Heart left ventricle (tissue), 16 donors: ENCODE measurements around the gene AVPI1. TPM values are rescaled to one million over a fixed set of nuclear protein-coding genes. Genes with fewer than 3 reads are reported as not detected.

Experiments used
- ATAC-seq, 4 donors: fragments of 200-7000 bp; cut with Tn5 transposase; one replicate each; pipeline ENCODE4 v1.9.1; 2020 to 2022; ENCODE audit warnings: moderate library complexity in 4 of 4, mild to moderate bottlenecking in 3 of 4, moderate number of reproducible peaks in 1 of 4
- DNase-seq, 5 donors: peaks; one replicate each; pipeline ENCODE4 v3.0.0-alpha.2; 2020
- H3K27ac ChIP-seq, 12 donors: fragments of 200-600 bp; sonication (generic) in 4 of 12; one replicate each; pipeline versions ENCODE4 v1.5.0 to v1.8.0; 2016 to 2022; ENCODE audit warnings: mild to moderate bottlenecking in 2 of 12
- H3K27me3 ChIP-seq, 9 donors: fragments of 200-600 bp; sonication (generic) in 2 of 9; one replicate each; pipeline versions ENCODE4 v1.5.1 to v1.8.0; 2016 to 2022; ENCODE audit warnings: mild to moderate bottlenecking in 3 of 9
- H3K36me3 ChIP-seq, 9 donors: fragments of 200-600 bp; sonication (generic) in 2 of 9; one replicate each; pipeline versions ENCODE4 v1.5.0 to v1.8.0; 2018 to 2022; ENCODE audit warnings: mild to moderate bottlenecking in 2 of 9
- H3K4me1 ChIP-seq, 12 donors: fragments of 200-600 bp; sonication (generic) in 4 of 12; one replicate each; pipeline versions ENCODE4 v1.5.0 to v1.8.0; 2016 to 2022; ENCODE audit warnings: mild to moderate bottlenecking in 3 of 12
- H3K4me3 ChIP-seq, 12 donors: fragments of 200-600 bp; sonication (generic) in 4 of 12; one replicate each; pipeline versions ENCODE4 v1.5.0 to v1.8.0; 2017 to 2022; ENCODE audit warnings: mild to moderate bottlenecking in 9 of 12, moderate library complexity in 4 of 12
- H3K9me3 ChIP-seq, 12 donors: fragments of 200-600 bp; sonication (generic) in 4 of 12; one replicate each; pipeline versions ENCODE4 v1.5.0 to v1.8.0; 2016 to 2022; ENCODE audit warnings: mild to moderate bottlenecking in 1 of 12
- CTCF ChIP-seq, 12 donors: fragments of 200-600 bp; sonication (generic) in 4 of 12; IDR thresholded peaks; one replicate each; pipeline versions ENCODE4 v1.5.0 to v1.8.0; 2018 to 2022; ENCODE audit warnings: antibody characterized with exemption in 12 of 12, mild to moderate bottlenecking in 5 of 12
- POLR2A ChIP-seq, 2 donors: fragments of 450-650 bp; IDR thresholded peaks; one replicate each; pipeline ENCODE4 v1.6.1; 2017; ENCODE audit warnings: antibody characterized with exemption in 2 of 2, mild to moderate bottlenecking in 2 of 2, moderate library complexity in 2 of 2
- WGBS, 4 donors: extraction: QIAGEN DNeasy Blood & Tissue Kit in 2 of 4; methylation state at CpG; one replicate each; pipeline versions ENCODE4 v1.1.5 to v1.1.7; 2013 to 2018; 5-methylcytosine and 5-hydroxymethylcytosine counted together
- intact Hi-C, 10 donors: fragments of 100-400 bp; cut with DNase I; formaldehyde crosslinking; loops; one replicate each; pipeline versions ENCODE4 v1.11.1 to v1.14.2; 2022
- polyA plus RNA-seq, 2 donors: library from polyadenylated mRNA; stranded (reverse); fragments of 200-250 nt; gene quantifications; one replicate each; pipeline ENCODE4 v1.2.3, GENCODE V29; 2013
- total RNA-seq, 9 donors: library from RNA; depleted of rRNA in 2 of 9; stranded (reverse); fragments of >200 nt in 2 of 9; fragmentation: NEBNext Ultra II Directional in 3 of 9; extraction: Animal tissue kit (Norgen Biotek cat#: 25700) in 3 of 9; gene quantifications; one replicate each; pipeline versions ENCODE4 v1.1.0 to v1.2.4, GENCODE V29; 2016 to 2023
- donor health status: ischemic (EF 13 %, LVEDD 7.1; RV severe dilation, severe dysfunction).
- donor health status: healthy with polysubstance abuse.
- donor health status: DM: no; HTN: yes; CAD: no.
- donor health status: DM: no; HTN: no; CAD: no.
- donor health status: ischemic (EF 25% LVEDD 6.9; RV normal size, moderate dysfunction).
- donor health status: ischemic (EF 25% LVEDD 5.7; RV mildly dilated, moderate dysfunction).
- donor health status: healthy.
- donor health status: DM: yes; HTN: yes; CAD: no.
- donor health status: ischemic (EF 35%, LVEDD 5.7; RV mildly dilated, moderate dysfunction).
- donor health status: nonischemic (EF 11% LVEDD 7.7; RV severe dilation, severe dysfunction).
- donor health status: DM: yes; HTN: yes; CAD: no.
- donor health status: PGD.
- donor health status: ischemic (EF 29% LVEDD 5.4; RV normal size, mild dysfunction).
- donor health status: nonischemic (EF 23%, LVEDD 6.1; RV moderate dilation, normal function).

The AVPI1 gene
- total and polyA plus RNA-seq, 11 donors: 6.6 to 38.6 (median 9.9) TPM

- DNase-seq (no peak), ATAC-seq (peak in 3 of 4 donors; percentile 23 to 42 (median 38))
- TF ChIP-seq POLR2A (IDR thresholded peaks at IDR 0.05) (no peak), CTCF (IDR thresholded peaks at IDR 0.05) (no peak)
- Histone ChIP-seq H3K9me3 (no peaks in the 10 kb centered on the region), H3K4me3 (no peak overlapping the region), H3K4me1 (peaks cover 0 to 18% (median 0%) of the 10 kb centered on the region in 12 donors), H3K27ac (peak overlapping the region in 1 of 12 donors; percentile 29), H3K27me3 (no peaks in the 10 kb centered on the region), H3K36me3 (peaks cover 0 to 92% (median 81%) of the 10 kb centered on the region in 9 donors)
- intact Hi-C loops: no loop called here
- 56 to 70% (median 60%) methylated on average over 8 of the region's 8 CpGs for WGBS, 4 donors
Observed at GRCh38 chr10:97673736-97674525, 13.1 kb downstream of the AVPI1 start.

DNA sequence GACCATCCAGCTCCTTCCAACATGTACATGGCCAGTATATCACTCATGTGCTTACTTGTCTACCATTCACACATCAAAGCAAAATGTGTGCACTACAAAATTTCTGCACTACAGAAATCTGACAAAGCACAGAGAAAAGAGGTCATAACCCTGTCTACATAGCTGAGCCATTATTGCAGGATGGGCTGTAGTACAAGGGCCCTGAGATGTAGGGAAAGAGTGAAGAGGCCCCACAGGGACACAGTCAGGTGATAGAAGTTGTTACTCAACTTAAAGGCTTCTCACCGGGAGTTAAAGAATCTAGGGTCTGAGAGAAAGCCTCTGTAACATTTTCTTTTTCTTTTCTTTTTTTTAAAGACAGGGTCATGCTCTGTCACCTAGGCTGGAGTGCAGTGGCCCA, 17.5 kb downstream of the AVPI1 start:
- no peaks in the 10 kb centered on the region for H3K9me3 ChIP-seq
- peaks cover 3 to 97% (median 90%) of the 10 kb centered on the region in 9 donors for H3K36me3 ChIP-seq
- DNase-seq (no peak), ATAC-seq (no peak)
- peaks cover 0 to 14% (median 0%) of the 10 kb centered on the region in 12 donors for H3K4me1 ChIP-seq
- no peak for TF ChIP-seq POLR2A (IDR thresholded peaks at IDR 0.05)
- no peak for TF ChIP-seq CTCF (IDR thresholded peaks at IDR 0.05)
- no peaks in the 10 kb centered on the region for H3K27me3 ChIP-seq
- H3K27ac ChIP-seq: no peak overlapping the region
- intact Hi-C loops: no loop called here
- WGBS, 4 donors: 84 to 88% (median 85%) methylated on average over 1 of the region's 1 CpG
- no peak overlapping the region for H3K4me3 ChIP-seq

- 89 to 94% (median 91%) methylated on average over 6 of the region's 6 CpGs for WGBS, 4 donors
- Histone ChIP-seq H3K4me3 (no peak overlapping the region), H3K27ac (no peak overlapping the region), H3K36me3 (peaks cover 3 to 99% (median 91%) of the 10 kb centered on the region in 9 donors), H3K4me1 (no peaks in the 10 kb centered on the region), H3K9me3 (no peaks in the 10 kb centered on the region), H3K27me3 (no peaks in the 10 kb centered on the region)
- no peak for ATAC-seq
- DNase-seq: no peak
- intact Hi-C loops: no loop called here
- TF ChIP-seq POLR2A (IDR thresholded peaks at IDR 0.05): no peak
- TF ChIP-seq CTCF (IDR thresholded peaks at IDR 0.05): no peak
Observed at GRCh38 chr10:97667463-97667862, 19.6 kb downstream of the AVPI1 start.

DNA sequence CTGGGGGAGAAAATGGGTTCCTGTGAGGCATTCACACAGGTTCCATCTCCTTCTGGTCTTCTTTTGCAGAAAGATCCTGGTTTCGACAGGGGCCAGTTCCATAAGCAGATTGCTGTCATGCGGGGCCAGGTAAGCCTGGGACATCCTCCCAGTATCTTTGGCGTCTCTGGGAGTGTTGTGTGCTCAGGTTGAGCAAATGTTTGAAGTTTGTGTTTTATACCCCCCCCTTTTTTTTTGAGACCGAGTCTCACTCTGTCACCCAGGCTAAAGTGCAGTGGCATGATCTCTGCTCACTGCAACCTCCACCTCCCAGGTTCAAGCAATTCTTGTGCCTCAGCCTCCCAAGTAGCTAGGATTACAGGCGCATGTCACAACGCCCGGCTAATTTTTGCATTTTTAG, 20.0 kb downstream of the AVPI1 start:
- intact Hi-C loops: no loop called here
- no peak overlapping the region for H3K4me3 ChIP-seq
- H3K36me3 ChIP-seq: peaks cover 3 to 100% (median 91%) of the 10 kb centered on the region in 9 donors
- 93 to 99% (median 96%) methylated on average over 7 of the region's 7 CpGs for WGBS, 4 donors
- H3K9me3 ChIP-seq: no peaks in the 10 kb centered on the region
- H3K27ac ChIP-seq: no peak overlapping the region
- H3K27me3 ChIP-seq: no peaks in the 10 kb centered on the region
- ATAC-seq: no peak
- no peak for TF ChIP-seq CTCF (IDR thresholded peaks at IDR 0.05)
- TF ChIP-seq POLR2A (IDR thresholded peaks at IDR 0.05): no peak
- H3K4me1 ChIP-seq: no peaks in the 10 kb centered on the region
- DNase-seq: no peak
